Glutamatergic neuron (in vitro differentiated cells): ENCODE measurements around the gene P3H3. TPM values are rescaled to one million over a fixed set of nuclear protein-coding genes. Genes with fewer than 3 reads are reported as not detected.

ENCODE experiments used
- DNase-seq: peaks from one replicate; pipeline ENCODE4 v3.0.0; 2022
- H3K27ac Mint-ChIP-seq: one replicate; pipeline ENCODE4 v1.8.0; 2020; ENCODE audit warnings: mild to moderate bottlenecking, mixed read lengths, inconsistent platforms; ENCODE audit not compliant: unreplicated experiment
- H3K27me3 Mint-ChIP-seq: one replicate; pipeline ENCODE4 v1.8.0; 2020; ENCODE audit warnings: mild to moderate bottlenecking, moderate library complexity, mixed read lengths, inconsistent platforms; ENCODE audit not compliant: unreplicated experiment
- H3K36me3 Mint-ChIP-seq: one replicate; pipeline ENCODE4 v1.8.0; 2020; ENCODE audit warnings: mild to moderate bottlenecking, mixed read lengths, inconsistent platforms; ENCODE audit not compliant: unreplicated experiment
- H3K4me1 Mint-ChIP-seq: one replicate; pipeline ENCODE4 v1.8.0; 2020; ENCODE audit warnings: mild to moderate bottlenecking, low read depth, mixed read lengths, inconsistent platforms; ENCODE audit not compliant: unreplicated experiment
- H3K4me3 Mint-ChIP-seq: one replicate; pipeline ENCODE4 v1.8.0; 2020; ENCODE audit warnings: mild to moderate bottlenecking, mixed read lengths, inconsistent platforms; ENCODE audit not compliant: unreplicated experiment
- H3K9me3 Mint-ChIP-seq: one replicate; pipeline ENCODE4 v1.8.0; 2020; ENCODE audit warnings: mild to moderate bottlenecking, moderate library complexity, mixed read lengths, inconsistent platforms; ENCODE audit not compliant: unreplicated experiment
- total RNA-seq: library from RNA; stranded (reverse); fragmentation: NEBNext Ultra II Directional; extraction: Animal tissue kit (Norgen Biotek cat#: 25700); gene quantifications from one replicate; pipeline ENCODE4 v1.2.1, GENCODE V29; 2021; ENCODE audit not compliant: unreplicated experiment
- TF ChIP-seq, protein P1 (sequence below): fragments of 200-600 bp; sonication (generic); IDR thresholded peaks from one replicate; pipeline ENCODE4 v1.5.0; 2021; ENCODE audit not compliant: partially characterized antibody, unreplicated experiment

The P3H3 gene
- total RNA-seq, 1 donor from 2014 or later = 58.4 TPM

DNA sequence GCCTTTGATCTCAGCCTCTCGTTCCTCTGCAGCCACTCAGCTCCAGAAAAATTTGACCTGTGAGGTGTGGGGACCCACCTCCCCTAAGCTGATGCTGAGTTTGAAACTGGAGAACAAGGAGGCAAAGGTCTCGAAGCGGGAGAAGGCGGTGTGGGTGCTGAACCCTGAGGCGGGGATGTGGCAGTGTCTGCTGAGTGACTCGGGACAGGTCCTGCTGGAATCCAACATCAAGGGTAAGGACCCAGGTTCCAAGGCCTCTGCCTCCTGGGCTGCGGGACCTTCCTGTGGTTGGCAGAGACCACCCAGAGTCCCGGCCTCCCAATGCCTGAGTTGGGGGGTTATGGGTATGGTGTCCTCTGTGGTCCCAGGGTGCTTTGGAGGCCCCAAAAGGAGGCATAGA, 11.1 kb upstream of the P3H3 start:
- Mint-ChIP-seq H3K9me3 (peaks cover 18% of the 10 kb centered on the region), H3K27me3 (peaks cover 15% of the 10 kb centered on the region), H3K27ac (no peak overlapping the region), H3K4me3 (no peak overlapping the region), H3K36me3 (no peaks in the 10 kb centered on the region), H3K4me1 (peaks cover 25% of the 10 kb centered on the region)
- TF ChIP-seq, protein P1, sequence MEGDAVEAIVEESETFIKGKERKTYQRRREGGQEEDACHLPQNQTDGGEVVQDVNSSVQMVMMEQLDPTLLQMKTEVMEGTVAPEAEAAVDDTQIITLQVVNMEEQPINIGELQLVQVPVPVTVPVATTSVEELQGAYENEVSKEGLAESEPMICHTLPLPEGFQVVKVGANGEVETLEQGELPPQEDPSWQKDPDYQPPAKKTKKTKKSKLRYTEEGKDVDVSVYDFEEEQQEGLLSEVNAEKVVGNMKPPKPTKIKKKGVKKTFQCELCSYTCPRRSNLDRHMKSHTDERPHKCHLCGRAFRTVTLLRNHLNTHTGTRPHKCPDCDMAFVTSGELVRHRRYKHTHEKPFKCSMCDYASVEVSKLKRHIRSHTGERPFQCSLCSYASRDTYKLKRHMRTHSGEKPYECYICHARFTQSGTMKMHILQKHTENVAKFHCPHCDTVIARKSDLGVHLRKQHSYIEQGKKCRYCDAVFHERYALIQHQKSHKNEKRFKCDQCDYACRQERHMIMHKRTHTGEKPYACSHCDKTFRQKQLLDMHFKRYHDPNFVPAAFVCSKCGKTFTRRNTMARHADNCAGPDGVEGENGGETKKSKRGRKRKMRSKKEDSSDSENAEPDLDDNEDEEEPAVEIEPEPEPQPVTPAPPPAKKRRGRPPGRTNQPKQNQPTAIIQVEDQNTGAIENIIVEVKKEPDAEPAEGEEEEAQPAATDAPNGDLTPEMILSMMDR = no peak
- DNase-seq = no peak

DNA sequence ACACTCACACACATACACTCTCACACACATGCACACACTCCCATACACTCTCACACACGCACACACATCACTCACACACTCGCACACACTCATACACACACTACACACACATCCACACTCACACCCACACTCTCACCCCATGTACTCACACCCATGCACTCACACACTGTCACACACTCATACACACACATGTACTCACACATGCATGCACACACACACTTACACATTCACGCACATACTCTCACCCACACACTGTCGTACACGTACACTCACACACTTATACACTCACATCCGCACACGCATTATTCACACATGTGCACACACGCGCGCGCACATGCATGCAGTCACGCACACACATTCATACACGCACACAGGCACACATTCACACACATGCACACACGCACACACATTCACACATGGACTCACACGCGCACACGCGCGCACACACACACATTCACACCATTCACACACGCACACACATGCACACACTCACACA, 10.5 kb upstream of the P3H3 start:
- Mint-ChIP-seq H3K4me1 (peaks cover 27% of the 10 kb centered on the region), H3K27ac (peak overlapping the region; percentile 29), H3K36me3 (no peaks in the 10 kb centered on the region)

DNA sequence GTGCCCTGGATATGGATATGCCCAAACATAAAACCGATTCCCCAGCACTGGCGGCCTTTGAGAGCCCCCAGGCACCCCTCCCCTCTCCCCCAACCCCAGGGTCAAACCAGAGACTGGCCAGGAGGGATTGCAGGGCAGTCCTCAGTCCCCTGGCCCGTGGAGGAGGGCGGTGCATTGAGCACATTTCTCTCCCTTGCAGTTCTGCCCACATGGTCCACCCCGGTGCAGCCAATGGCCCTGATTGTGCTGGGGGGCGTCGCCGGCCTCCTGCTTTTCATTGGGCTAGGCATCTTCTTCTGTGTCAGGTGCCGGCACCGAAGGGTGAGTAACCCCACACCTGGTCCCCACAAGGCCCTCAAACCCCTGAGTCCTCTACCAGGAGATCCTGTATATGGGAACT, 10.0 kb upstream of the P3H3 start:
- H3K27ac Mint-ChIP-seq = peak overlapping the region; percentile 29
- TF ChIP-seq, protein P1 = no peak
- DNase-seq = no peak
- no peak overlapping the region for H3K4me3 Mint-ChIP-seq
- H3K9me3 Mint-ChIP-seq = peaks cover 21% of the 10 kb centered on the region
- no peaks in the 10 kb centered on the region for H3K36me3 Mint-ChIP-seq
- peaks cover 31% of the 10 kb centered on the region for H3K4me1 Mint-ChIP-seq
- H3K27me3 Mint-ChIP-seq = peaks cover 20% of the 10 kb centered on the region

More for the DNA sequence above, 10.5 kb upstream of the P3H3 start:
- Mint-ChIP-seq H3K9me3 (peaks cover 18% of the 10 kb centered on the region), H3K4me3 (peak overlapping the region; percentile 1), H3K27me3 (peaks cover 16% of the 10 kb centered on the region)
- no peak for DNase-seq
- TF ChIP-seq, protein P1 = no peak

DNA sequence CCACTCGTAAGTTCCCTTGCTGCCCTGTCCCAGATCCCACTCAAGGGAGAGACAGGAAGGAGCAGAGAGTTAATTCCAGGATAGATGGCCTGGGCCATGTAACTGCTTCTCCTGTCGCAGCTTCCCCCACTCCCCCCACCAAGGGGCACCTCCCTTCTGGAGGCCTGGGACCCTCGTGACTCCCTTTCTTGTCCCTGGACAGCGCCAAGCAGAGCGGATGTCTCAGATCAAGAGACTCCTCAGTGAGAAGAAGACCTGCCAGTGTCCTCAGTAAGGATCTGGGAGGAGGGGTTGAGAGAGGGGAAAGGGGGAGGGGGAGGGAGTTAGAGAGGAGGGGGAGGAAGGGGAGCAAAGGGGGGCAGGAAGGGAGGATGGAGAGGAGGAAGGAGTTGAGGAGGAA, 9.6 kb upstream of the P3H3 start:
- H3K4me3 Mint-ChIP-seq = no peak overlapping the region
- H3K9me3 Mint-ChIP-seq = peaks cover 22% of the 10 kb centered on the region
- peaks cover 20% of the 10 kb centered on the region for H3K27me3 Mint-ChIP-seq
- H3K27ac Mint-ChIP-seq = no peak overlapping the region
- DNase-seq = no peak
- TF ChIP-seq, protein P1 = no peak
- peaks cover 31% of the 10 kb centered on the region for H3K4me1 Mint-ChIP-seq
- no peaks in the 10 kb centered on the region for H3K36me3 Mint-ChIP-seq

DNA sequence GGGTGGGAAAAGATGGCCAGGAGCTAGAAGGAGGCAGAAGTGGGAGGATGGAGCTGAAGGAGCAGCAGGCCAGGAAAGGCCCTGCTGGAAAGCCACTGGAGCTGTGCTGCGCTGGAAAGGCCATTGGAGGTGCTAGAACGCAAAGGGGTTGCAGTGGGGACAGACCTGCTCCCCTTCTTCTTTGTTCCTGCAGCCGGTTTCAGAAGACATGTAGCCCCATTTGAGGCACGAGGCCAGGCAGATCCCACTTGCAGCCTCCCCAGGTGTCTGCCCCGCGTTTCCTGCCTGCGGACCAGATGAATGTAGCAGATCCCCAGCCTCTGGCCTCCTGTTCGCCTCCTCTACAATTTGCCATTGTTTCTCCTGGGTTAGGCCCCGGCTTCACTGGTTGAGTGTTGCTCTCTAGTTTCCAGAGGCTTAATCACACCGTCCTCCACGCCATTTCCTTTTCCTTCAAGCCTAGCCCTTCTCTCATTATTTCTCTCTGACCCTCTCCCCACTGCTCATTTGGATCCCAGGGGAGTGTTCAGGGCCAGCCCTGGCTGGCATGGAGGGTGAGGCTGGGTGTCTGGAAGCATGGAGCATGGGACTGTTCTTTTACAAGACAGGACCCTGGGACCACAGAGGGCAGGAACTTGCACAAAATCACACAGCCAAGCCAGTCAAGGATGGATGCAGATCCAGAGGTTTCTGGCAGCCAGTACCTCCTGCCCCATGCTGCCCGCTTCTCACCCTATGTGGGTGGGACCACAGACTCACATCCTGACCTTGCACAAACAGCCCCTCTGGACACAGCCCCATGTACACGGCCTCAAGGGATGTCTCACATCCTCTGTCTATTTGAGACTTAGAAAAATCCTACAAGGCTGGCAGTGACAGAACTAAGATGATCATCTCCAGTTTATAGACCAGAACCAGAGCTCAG, 8.8 kb upstream of the P3H3 start:
- TF ChIP-seq, protein P1 = no peak
- H3K36me3 Mint-ChIP-seq = no peaks in the 10 kb centered on the region
- DNase-seq = no peak
- peaks cover 25% of the 10 kb centered on the region for H3K9me3 Mint-ChIP-seq
- peak overlapping the region; percentile 99 for H3K4me3 Mint-ChIP-seq
- peaks cover 22% of the 10 kb centered on the region for H3K27me3 Mint-ChIP-seq
- H3K27ac Mint-ChIP-seq = peak overlapping the region; percentile 100
- H3K4me1 Mint-ChIP-seq = peaks cover 33% of the 10 kb centered on the region
